ENCODE results near the gene PRSS56.

The PRSS56 gene

GRCh38 chr2:232523682-232524597 is 3.8 kb downstream of the PRSS56 start:
- Histone ChIP-seq H3K4ac (ENCODE audit: low read depth, low read length) (no peak overlapping the region), H4K8ac (ENCODE audit: low read depth, low read length) (no peak overlapping the region), H3K14ac (ENCODE audit: low read length) (no peak overlapping the region), H3K79me2 (ENCODE audit: control insufficient read depth, insufficient read depth, low read length, poor library complexity) (no peaks in the 10 kb centered on the region), H3K23ac (ENCODE audit: low read length) (no peak overlapping the region), H2BK120ac (ENCODE audit: insufficient read depth, low read length, poor library complexity) (no peak overlapping the region), H3K27me3 (ENCODE audit: insufficient read depth, low read length) (peaks cover 29% of the 10 kb centered on the region), H4K12ac (ENCODE audit: low read depth, low read length) (no peak overlapping the region), H3K18ac (ENCODE audit: low read length) (no peak overlapping the region), H3K27ac (ENCODE audit: low read depth, low read length) (no peak overlapping the region), H2BK5ac (ENCODE audit: low read depth, low read length, poor library complexity) (no peak overlapping the region), H3K36me3 (ENCODE audit: control insufficient read depth in 1 of 2, insufficient read depth in 2 of 2, low read length in 2 of 2) (no peaks in the 10 kb centered on the region), H3K9ac (ENCODE audit: low read length) (no peak overlapping the region), H3K79me1 (ENCODE audit: low read length) (no peaks in the 10 kb centered on the region), H2AK5ac (ENCODE audit: low read length) (no peak overlapping the region), H3K9me3 (ENCODE audit: insufficient read depth, low read depth, low read length) (peaks cover 2% of the 10 kb centered on the region), H2AFZ (ENCODE audit: insufficient read depth, low read length, poor library complexity) (peak overlapping the region; percentile 35), H3K4me3 (ENCODE audit: low read depth, low read length) (peak overlapping the region; percentile 47), H3K4me1 (ENCODE audit: control insufficient read depth in 1 of 2, insufficient read depth in 2 of 2, low read length in 2 of 2) (peaks cover 2 to 6% of the 10 kb centered on the region in 2 experiments), H4K91ac (ENCODE audit: low read depth, low read length) (no peak overlapping the region), H3K4me2 (ENCODE audit: low read length) (peak overlapping the region; percentile 79), H2BK12ac (ENCODE audit: low read length) (no peak overlapping the region)
- no CpG with 5 or more reads among the region's 75 CpGs for WGBS (ENCODE audit: extremely low coverage, insufficient coverage, insufficient read length)
- DNase-seq: peak in 1 of 2 donors; percentile 13

DNA sequence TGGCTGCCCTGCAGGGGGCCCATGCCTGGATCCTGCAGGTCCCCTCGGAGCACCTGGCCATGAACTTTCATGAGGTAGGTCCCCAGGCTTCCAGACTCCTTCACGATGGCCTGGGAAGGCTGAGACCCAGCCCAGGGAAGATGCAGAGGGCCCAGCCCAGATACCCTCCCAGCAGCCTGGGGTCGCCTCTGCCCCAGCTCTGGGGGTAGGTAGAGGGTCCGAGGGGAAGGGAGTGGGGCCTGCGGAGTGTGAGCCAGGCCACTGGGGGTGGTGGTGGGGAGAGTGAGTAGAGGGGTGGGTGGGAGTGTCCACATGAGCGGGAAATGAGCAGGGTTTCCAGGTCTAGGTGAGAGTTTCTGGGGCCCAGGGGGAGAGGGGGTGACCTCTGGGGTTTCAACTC is 4.6 kb downstream of the PRSS56 start:
- Histone ChIP-seq H2BK5ac (ENCODE audit: low read depth, low read length, poor library complexity) (no peak overlapping the region), H3K27ac (ENCODE audit: low read depth, low read length) (no peak overlapping the region), H3K4me2 (ENCODE audit: low read length) (no peak overlapping the region), H3K36me3 (ENCODE audit: control insufficient read depth in 1 of 2, insufficient read depth in 2 of 2, low read length in 2 of 2) (no peaks in the 10 kb centered on the region), H4K12ac (ENCODE audit: low read depth, low read length) (no peak overlapping the region), H3K79me2 (ENCODE audit: control insufficient read depth, insufficient read depth, low read length, poor library complexity) (no peaks in the 10 kb centered on the region), H3K14ac (ENCODE audit: low read length) (no peak overlapping the region), H2BK120ac (ENCODE audit: insufficient read depth, low read length, poor library complexity) (no peak overlapping the region), H3K79me1 (ENCODE audit: low read length) (no peaks in the 10 kb centered on the region), H2AK5ac (ENCODE audit: low read length) (no peak overlapping the region), H3K4ac (ENCODE audit: low read depth, low read length) (no peak overlapping the region), H3K18ac (ENCODE audit: low read length) (no peak overlapping the region), H3K27me3 (ENCODE audit: insufficient read depth, low read length) (peaks cover 29% of the 10 kb centered on the region), H3K9me3 (ENCODE audit: insufficient read depth, low read depth, low read length) (peaks cover 2% of the 10 kb centered on the region), H4K91ac (ENCODE audit: low read depth, low read length) (no peak overlapping the region), H3K23ac (ENCODE audit: low read length) (no peak overlapping the region), H3K4me1 (ENCODE audit: control insufficient read depth in 1 of 2, insufficient read depth in 2 of 2, low read length in 2 of 2) (peaks cover 2 to 6% of the 10 kb centered on the region in 2 experiments), H3K9ac (ENCODE audit: low read length) (no peak overlapping the region), H2AFZ (ENCODE audit: insufficient read depth, low read length, poor library complexity) (no peak overlapping the region), H4K8ac (ENCODE audit: low read depth, low read length) (no peak overlapping the region), H3K4me3 (ENCODE audit: low read depth, low read length) (no peak overlapping the region), H2BK12ac (ENCODE audit: low read length) (no peak overlapping the region)
- DNase-seq: no peak
- WGBS (ENCODE audit: extremely low coverage, insufficient coverage, insufficient read length): no CpG with 5 or more reads among the region's 6 CpGs

GRCh38 chr2:232525199-232525598 is 5.0 kb downstream of the PRSS56 start:
- no peak overlapping the region for H2AFZ ChIP-seq (ENCODE audit: insufficient read depth, low read length, poor library complexity)
- H3K14ac ChIP-seq (ENCODE audit: low read length): no peak overlapping the region
- no peak overlapping the region for H3K9ac ChIP-seq (ENCODE audit: low read length)
- no peak overlapping the region for H3K4me2 ChIP-seq (ENCODE audit: low read length)
- no peak overlapping the region for H3K18ac ChIP-seq (ENCODE audit: low read length)
- H3K36me3 ChIP-seq (ENCODE audit: control insufficient read depth in 1 of 2, insufficient read depth in 2 of 2, low read length in 2 of 2): no peaks in the 10 kb centered on the region
- no peak overlapping the region for H4K8ac ChIP-seq (ENCODE audit: low read depth, low read length)
- H4K12ac ChIP-seq (ENCODE audit: low read depth, low read length): no peak overlapping the region
- no peak for DNase-seq
- no peak overlapping the region for H2BK120ac ChIP-seq (ENCODE audit: insufficient read depth, low read length, poor library complexity)
- H3K27me3 ChIP-seq (ENCODE audit: insufficient read depth, low read length): peaks cover 29% of the 10 kb centered on the region
- no peaks in the 10 kb centered on the region for H3K79me1 ChIP-seq (ENCODE audit: low read length)
- no peak overlapping the region for H3K4me3 ChIP-seq (ENCODE audit: low read depth, low read length)
- H3K79me2 ChIP-seq (ENCODE audit: control insufficient read depth, insufficient read depth, low read length, poor library complexity): no peaks in the 10 kb centered on the region
- peaks cover 2 to 6% of the 10 kb centered on the region in 2 experiments for H3K4me1 ChIP-seq (ENCODE audit: control insufficient read depth in 1 of 2, insufficient read depth in 2 of 2, low read length in 2 of 2)
- H3K27ac ChIP-seq (ENCODE audit: low read depth, low read length): no peak overlapping the region
- no peak overlapping the region for H4K91ac ChIP-seq (ENCODE audit: low read depth, low read length)
- no peak overlapping the region for H2AK5ac ChIP-seq (ENCODE audit: low read length)
- no CpG with 5 or more reads among the region's 14 CpGs for WGBS (ENCODE audit: extremely low coverage, insufficient coverage, insufficient read length)
- H2BK12ac ChIP-seq (ENCODE audit: low read length): no peak overlapping the region
- no peak overlapping the region for H3K23ac ChIP-seq (ENCODE audit: low read length)
- H3K9me3 ChIP-seq (ENCODE audit: insufficient read depth, low read depth, low read length): peaks cover 2% of the 10 kb centered on the region
- H3K4ac ChIP-seq (ENCODE audit: low read depth, low read length): no peak overlapping the region
- no peak overlapping the region for H2BK5ac ChIP-seq (ENCODE audit: low read depth, low read length, poor library complexity)

- H4K8ac ChIP-seq (ENCODE audit: low read depth, low read length): no peak within 1 kb of the TSS
- H3K4ac ChIP-seq (ENCODE audit: low read depth, low read length): no peak within 1 kb of the TSS
- H3K18ac ChIP-seq (ENCODE audit: low read length): no peak within 1 kb of the TSS
- no peak within 1 kb of the TSS for H3K9ac ChIP-seq (ENCODE audit: low read length)
- H3K79me1 ChIP-seq (ENCODE audit: low read length): no peaks in the 10 kb centered on the region
- no peak within 1 kb of the TSS for H3K4me2 ChIP-seq (ENCODE audit: low read length)
- no peak within 1 kb of the TSS for H3K14ac ChIP-seq (ENCODE audit: low read length)
- H3K27ac ChIP-seq (ENCODE audit: low read depth, low read length): no peak within 1 kb of the TSS
- H3K79me2 ChIP-seq (ENCODE audit: control insufficient read depth, insufficient read depth, low read length, poor library complexity): no peaks in the 10 kb centered on the region
- no peak for DNase-seq
- H3K27me3 ChIP-seq (ENCODE audit: insufficient read depth, low read length): peaks cover 29% of the 10 kb centered on the region
- H4K91ac ChIP-seq (ENCODE audit: low read depth, low read length): no peak within 1 kb of the TSS
- no peak within 1 kb of the TSS for H3K23ac ChIP-seq (ENCODE audit: low read length)
- H3K4me3 ChIP-seq (ENCODE audit: low read depth, low read length): no peak within 1 kb of the TSS
- no peaks in the 10 kb centered on the region for H3K36me3 ChIP-seq (ENCODE audit: control insufficient read depth in 1 of 2, insufficient read depth in 2 of 2, low read length in 2 of 2)
- H3K9me3 ChIP-seq (ENCODE audit: insufficient read depth, low read depth, low read length): peaks cover 2% of the 10 kb centered on the region
- no peak within 1 kb of the TSS for H2AK5ac ChIP-seq (ENCODE audit: low read length)
- H2AFZ ChIP-seq (ENCODE audit: insufficient read depth, low read length, poor library complexity): no peak within 1 kb of the TSS
- no peak within 1 kb of the TSS for H2BK120ac ChIP-seq (ENCODE audit: insufficient read depth, low read length, poor library complexity)
- WGBS (ENCODE audit: extremely low coverage, insufficient coverage, insufficient read length): no CpG with 5 or more reads among the region's 18 CpGs
- peaks cover 2 to 6% of the 10 kb centered on the region in 2 experiments for H3K4me1 ChIP-seq (ENCODE audit: control insufficient read depth in 1 of 2, insufficient read depth in 2 of 2, low read length in 2 of 2)
- H2BK12ac ChIP-seq (ENCODE audit: low read length): no peak within 1 kb of the TSS
- H2BK5ac ChIP-seq (ENCODE audit: low read depth, low read length, poor library complexity): no peak within 1 kb of the TSS
- no peak within 1 kb of the TSS for H4K12ac ChIP-seq (ENCODE audit: low read depth, low read length)
These were observed 5.7 kb downstream of the PRSS56 start, which contains the start of gene CHRND for GRCh38 chr2:232525791-232526371. CHRND (plus strand) TSS chr2:232526160; CDS start chr2:232526216, 56 bp downstream.
